Skeletal muscle cell (primary cell): ENCODE data around the gene MAML1.

Experiments
- DNase-seq: peaks from one replicate; pipeline ENCODE4 v3.0.0-alpha.2; 2010; ENCODE audit warnings: low read depth
- H3K4me3 ChIP-seq: 2 replicates; pipeline ENCODE4 v1.5.1; 2011; ENCODE audit warnings: low read depth, mild to moderate bottlenecking, control low read depth, low read length, moderate library complexity

The MAML1 gene

GRCh38 chr5:179766021-179766725 lies 33.6 kb downstream of the MAML1 start:
- DNase-seq: no peak
- no peak overlapping the region for H3K4me3 ChIP-seq

- DNase-seq: no peak
- no peak overlapping the region for H3K4me3 ChIP-seq
Measured at GRCh38 chr5:179766726-179767455, 34.3 kb downstream of the MAML1 start.

- DNase-seq: no peak
- no peak overlapping the region for H3K4me3 ChIP-seq
Measured at GRCh38 chr5:179767496-179768100, 35.0 kb downstream of the MAML1 start.

- no peak overlapping the region for H3K4me3 ChIP-seq
- no peak for DNase-seq
Measured at GRCh38 chr5:179768326-179769085, 35.9 kb downstream of the MAML1 start.

- H3K4me3 ChIP-seq: no peak overlapping the region
- no peak for DNase-seq
Measured at GRCh38 chr5:179769271-179769670, 36.6 kb downstream of the MAML1 start.

- no peak for DNase-seq
- no peak overlapping the region for H3K4me3 ChIP-seq
Measured at GRCh38 chr5:179769796-179770195, 37.2 kb downstream of the MAML1 start.

- no peak for DNase-seq
- no peak overlapping the region for H3K4me3 ChIP-seq
Measured at GRCh38 chr5:179771311-179771895, 38.8 kb downstream of the MAML1 start.

- H3K4me3 ChIP-seq: no peak overlapping the region
- DNase-seq: no peak
Measured at GRCh38 chr5:179772351-179772750, 39.7 kb downstream of the MAML1 start.

GRCh38 chr5:179773686-179774040 lies 41.0 kb downstream of the MAML1 start:
- no peak for DNase-seq
- no peak overlapping the region for H3K4me3 ChIP-seq

- DNase-seq: no peak
- H3K4me3 ChIP-seq: no peak overlapping the region
Measured at GRCh38 chr5:179774442-179774841, 41.8 kb downstream of the MAML1 start.

GRCh38 chr5:179776411-179776938 lies 43.9 kb downstream of the MAML1 start:
- DNase-seq: no peak
- no peak overlapping the region for H3K4me3 ChIP-seq

GRCh38 chr5:179777456-179777855 lies 44.8 kb downstream of the MAML1 start:
- no peak overlapping the region for H3K4me3 ChIP-seq
- DNase-seq: no peak

GRCh38 chr5:179777909-179778308 lies 45.3 kb downstream of the MAML1 start:
- no peak for DNase-seq
- no peak overlapping the region for H3K4me3 ChIP-seq

GRCh38 chr5:179778591-179778990 lies 46.0 kb downstream of the MAML1 start:
- DNase-seq: no peak
- H3K4me3 ChIP-seq: no peak overlapping the region

- no peak overlapping the region for H3K4me3 ChIP-seq
- DNase-seq: no peak
Measured at GRCh38 chr5:179779826-179780225, 47.2 kb downstream of the MAML1 start.

- no peak for DNase-seq
- H3K4me3 ChIP-seq: no peak overlapping the region
Measured at GRCh38 chr5:179780362-179780761, 47.7 kb downstream of the MAML1 start.

- no peak overlapping the region for H3K4me3 ChIP-seq
- DNase-seq: no peak
Measured at GRCh38 chr5:179781846-179782245, 49.2 kb downstream of the MAML1 start.

GRCh38 chr5:179783128-179783527 lies 50.5 kb downstream of the MAML1 start:
- no peak for DNase-seq
- no peak overlapping the region for H3K4me3 ChIP-seq

- H3K4me3 ChIP-seq: no peak overlapping the region
- no peak for DNase-seq
Measured at GRCh38 chr5:179786861-179787260, 54.2 kb downstream of the MAML1 start.
